Skeletal muscle tissue (tissue), 4 donors: ENCODE results near the gene BCAS3. TPM values are rescaled to one million over a fixed set of nuclear protein-coding genes. Genes with fewer than 3 reads are reported as not detected.

Experiments
- H3K27ac ChIP-seq: one replicate; pipeline ENCODE4 v1.7.0; 2013; ENCODE audit warnings: mild to moderate bottlenecking, low read depth, low read length, inconsistent platforms
- H3K27me3 ChIP-seq, 3 donors: one replicate each; pipeline ENCODE4 v1.7.0; 2013; ENCODE audit warnings: low read length in 3 of 3; ENCODE audit not compliant: control insufficient read depth in 3 of 3, insufficient read depth in 3 of 3
- H3K36me3 ChIP-seq, 3 donors: one replicate each; pipeline ENCODE4 v1.7.0; 2013; ENCODE audit warnings: low read length in 3 of 3; ENCODE audit not compliant: control insufficient read depth in 3 of 3, insufficient read depth in 3 of 3
- H3K4me1 ChIP-seq, 3 donors: one replicate each; pipeline ENCODE4 v1.7.0; 2013; ENCODE audit warnings: low read length in 3 of 3, mild to moderate bottlenecking in 3 of 3; ENCODE audit not compliant: control insufficient read depth in 3 of 3, insufficient read depth in 3 of 3
- H3K4me3 ChIP-seq, 3 donors: one replicate each; pipeline ENCODE4 v1.7.0; 2013; ENCODE audit warnings: low read length in 3 of 3
- H3K9ac ChIP-seq, 3 donors: one replicate each; pipeline ENCODE4 v1.7.0; 2013; ENCODE audit warnings: low read length in 3 of 3, mild to moderate bottlenecking in 3 of 3, moderate library complexity in 2 of 3, low read depth in 1 of 3
- H3K9me3 ChIP-seq, 3 donors: one replicate each; pipeline ENCODE4 v1.7.0; 2013; ENCODE audit warnings: low read length in 3 of 3; ENCODE audit not compliant: control insufficient read depth in 3 of 3
- total RNA-seq: library from RNA; depleted of rRNA; stranded (reverse); fragments of >200 nt; gene quantifications from one replicate; pipeline ENCODE4 v1.2.3, GENCODE V29; 2014
- donor health status: Osteomylitis.

BCAS3 gene
- total RNA-seq, 1 donor from 2014 or later, result 25.1 TPM

DNA sequence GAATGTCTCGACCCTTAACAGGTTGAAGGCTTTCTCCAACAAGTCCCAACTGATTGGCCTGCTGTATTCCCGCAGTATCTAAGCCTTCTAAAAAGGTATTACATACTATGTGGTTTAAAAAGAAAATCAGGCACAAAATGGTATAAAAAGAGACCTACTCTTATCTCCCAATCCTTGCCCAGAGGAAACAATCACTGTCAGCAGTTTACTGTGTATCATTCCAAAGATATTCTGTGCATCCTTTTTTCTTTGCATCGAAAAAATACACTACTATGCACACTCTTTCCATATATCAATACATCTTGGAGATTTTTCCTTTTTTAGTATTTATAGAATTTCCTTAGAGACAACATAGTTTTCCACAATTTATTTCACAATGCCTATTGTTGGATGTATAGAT is 603.2 kb downstream of the BCAS3 start:
- Histone ChIP-seq H3K27ac (no peak overlapping the region), H3K36me3 (no peaks in the 10 kb centered on the region), H3K4me3 (no peak overlapping the region), H3K9me3 (no peaks in the 10 kb centered on the region), H3K4me1 (peaks cover 0 to 13% (median 6%) of the 10 kb centered on the region in 3 donors), H3K9ac (no peak overlapping the region), H3K27me3 (no peaks in the 10 kb centered on the region)

DNA sequence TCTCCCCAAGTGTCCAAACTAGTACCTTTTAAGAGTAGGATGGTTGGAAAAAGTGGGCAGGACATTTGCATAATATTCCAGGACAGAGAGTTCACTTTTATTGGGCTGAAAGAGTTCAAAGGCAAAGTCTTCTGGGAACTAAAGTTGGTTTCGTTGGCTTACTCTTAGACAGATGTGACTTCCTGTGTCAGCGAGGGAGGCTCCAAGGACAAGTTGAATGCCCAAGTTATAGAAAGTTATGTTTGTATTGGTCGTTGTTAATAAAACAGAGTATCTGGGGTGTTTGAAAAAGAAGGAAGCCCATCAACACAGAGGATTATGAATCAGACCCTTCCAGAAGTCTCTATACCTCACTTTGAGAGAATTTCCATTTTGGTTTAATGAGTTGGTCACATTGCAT is 604.7 kb downstream of the BCAS3 start:
- Histone ChIP-seq H3K9me3 (no peaks in the 10 kb centered on the region), H3K27me3 (no peaks in the 10 kb centered on the region), H3K27ac (no peak overlapping the region), H3K36me3 (no peaks in the 10 kb centered on the region), H3K9ac (no peak overlapping the region), H3K4me3 (no peak overlapping the region), H3K4me1 (peaks cover 0 to 13% (median 6%) of the 10 kb centered on the region in 3 donors)

DNA sequence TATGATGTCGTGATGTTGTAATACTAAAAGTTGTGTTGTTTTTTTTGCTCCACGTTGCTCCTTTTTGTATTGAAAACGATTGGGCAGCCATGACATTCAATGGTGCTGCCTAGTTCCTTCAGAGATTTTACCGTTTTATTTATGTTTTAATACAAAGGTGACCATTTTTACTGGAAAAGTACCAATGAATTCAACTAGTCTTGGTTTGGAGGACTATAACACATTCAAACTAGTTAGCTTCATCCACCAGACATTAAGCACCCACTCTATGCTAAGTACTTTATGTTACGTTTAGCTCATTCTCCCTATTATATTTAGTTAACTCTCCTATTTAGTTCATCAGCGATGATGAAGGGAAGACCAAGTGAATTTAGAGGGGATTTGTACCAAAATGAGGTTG is 605.4 kb downstream of the BCAS3 start:
- Histone ChIP-seq H3K9me3 (no peaks in the 10 kb centered on the region), H3K9ac (no peak overlapping the region), H3K27ac (no peak overlapping the region), H3K4me1 (peaks cover under 1 to 13% (median 6%) of the 10 kb centered on the region in 3 donors), H3K4me3 (no peak overlapping the region), H3K27me3 (no peaks in the 10 kb centered on the region), H3K36me3 (no peaks in the 10 kb centered on the region)

DNA sequence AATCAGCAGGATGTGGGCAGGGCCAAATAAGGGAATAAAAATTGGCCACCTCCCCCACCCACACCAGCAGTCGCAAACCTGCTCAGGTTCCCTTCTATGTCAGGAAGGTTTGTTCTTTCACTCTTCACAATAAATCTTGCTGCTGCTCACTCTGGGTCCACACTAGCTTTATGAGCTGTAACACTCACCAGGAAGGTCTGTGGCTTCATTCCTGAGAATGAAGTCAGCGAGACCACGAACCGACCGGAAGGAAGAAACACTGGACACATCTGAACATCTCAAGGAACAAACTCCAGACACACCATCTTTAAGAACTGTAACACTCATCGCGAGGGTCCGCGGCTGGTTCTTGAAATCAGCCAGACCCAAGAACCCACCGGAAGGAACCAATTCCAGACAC is 606.5 kb downstream of the BCAS3 start:
- Histone ChIP-seq H3K9me3 (no peaks in the 10 kb centered on the region), H3K27me3 (no peaks in the 10 kb centered on the region), H3K27ac (no peak overlapping the region), H3K4me1 (peaks cover 3 to 10% (median 7%) of the 10 kb centered on the region in 3 donors), H3K9ac (no peak overlapping the region), H3K4me3 (no peak overlapping the region), H3K36me3 (no peaks in the 10 kb centered on the region)

DNA sequence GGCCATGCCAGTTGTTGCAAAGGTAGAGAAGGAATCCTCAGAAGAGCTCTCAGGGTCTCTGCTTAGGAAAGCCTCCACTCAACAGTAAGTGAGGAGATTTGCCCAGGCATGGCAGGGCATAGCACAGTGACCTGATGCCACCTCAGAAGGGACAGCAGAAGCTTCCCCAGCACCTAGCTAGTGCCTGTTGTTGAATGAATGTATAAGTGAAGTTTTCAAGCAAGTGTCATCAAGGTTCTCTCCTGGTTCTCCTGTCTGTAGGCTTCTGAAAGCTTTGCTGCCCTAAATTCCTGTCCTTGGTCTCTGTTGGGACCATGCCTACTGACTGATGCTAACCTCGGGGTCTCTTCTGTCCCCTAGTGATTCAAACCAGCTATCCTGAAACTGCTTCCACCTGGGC is 607.1 kb downstream of the BCAS3 start:
- H3K9ac ChIP-seq, result no peak overlapping the region
- no peak overlapping the region for H3K27ac ChIP-seq

DNA sequence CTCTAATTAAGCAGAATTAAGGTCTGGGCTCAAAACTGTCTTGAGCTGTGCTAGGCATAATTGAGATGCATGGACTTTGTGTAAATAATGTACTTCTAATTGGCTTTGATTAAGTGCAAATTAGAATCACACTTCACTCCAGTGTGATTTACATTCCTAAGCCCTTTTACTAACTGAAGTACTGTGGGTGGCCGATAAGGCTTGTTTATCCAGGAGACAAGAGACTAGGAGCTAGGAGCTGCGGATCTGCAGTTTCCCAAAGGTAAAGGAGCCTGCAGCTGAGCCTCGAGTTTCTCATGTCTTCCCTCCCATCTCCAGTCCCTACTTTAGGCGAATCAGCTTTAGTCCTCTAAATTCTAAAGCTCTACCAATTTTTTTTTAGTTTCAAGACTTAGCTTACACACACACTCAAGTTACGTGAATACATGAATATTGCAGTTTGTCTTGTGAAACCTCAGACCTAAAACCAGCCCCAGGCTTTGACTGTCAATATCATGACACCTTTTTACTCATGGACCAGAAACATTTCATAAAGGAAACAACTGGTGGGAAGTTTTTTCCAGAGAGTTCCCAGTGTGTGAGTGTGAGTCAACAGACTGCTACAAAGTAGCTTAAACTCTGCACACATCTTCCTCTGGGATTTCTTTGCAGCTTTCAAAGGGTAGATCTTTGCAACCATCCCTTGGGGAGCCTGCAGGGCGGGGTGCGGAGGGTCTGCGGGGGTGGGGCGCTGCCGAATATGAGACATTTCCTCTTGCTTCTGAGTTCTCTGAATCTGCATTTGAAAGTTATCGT is 608.1 kb downstream of the BCAS3 start:
- H3K9me3 ChIP-seq, result no peaks in the 10 kb centered on the region
- H3K27me3 ChIP-seq, result no peaks in the 10 kb centered on the region
- peaks cover 0 to 3% (median 2%) of the 10 kb centered on the region in 3 donors for H3K4me1 ChIP-seq
- H3K9ac ChIP-seq, result no peak overlapping the region
- no peak overlapping the region for H3K27ac ChIP-seq
- no peak overlapping the region for H3K4me3 ChIP-seq
- no peaks in the 10 kb centered on the region for H3K36me3 ChIP-seq

More for the DNA sequence above, 607.1 kb downstream of the BCAS3 start:
- H3K4me1 ChIP-seq, result peaks cover 2 to 5% (median 3%) of the 10 kb centered on the region in 3 donors
- no peaks in the 10 kb centered on the region for H3K36me3 ChIP-seq
- no peak overlapping the region for H3K4me3 ChIP-seq
- no peaks in the 10 kb centered on the region for H3K9me3 ChIP-seq
- no peaks in the 10 kb centered on the region for H3K27me3 ChIP-seq

DNA sequence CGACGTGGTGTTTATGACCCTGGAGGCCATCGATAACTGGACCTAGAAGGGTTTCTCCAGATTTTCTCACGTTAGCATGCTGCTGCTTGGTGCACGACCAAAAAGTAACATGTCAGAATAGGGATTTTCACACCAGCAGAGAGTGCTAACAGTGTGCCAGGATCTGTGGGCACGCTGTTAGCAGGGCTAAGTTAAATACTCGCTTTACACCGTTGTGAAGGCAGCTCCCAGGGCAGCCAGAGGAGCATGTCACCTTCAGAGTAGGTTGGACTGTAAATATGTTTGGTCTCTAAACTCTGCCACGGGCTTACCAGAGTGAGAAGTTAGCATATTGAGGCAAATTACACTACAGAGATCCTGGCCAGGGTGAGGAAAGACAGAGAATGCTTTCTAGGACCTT is 608.8 kb downstream of the BCAS3 start:
- no peaks in the 10 kb centered on the region for H3K27me3 ChIP-seq
- H3K27ac ChIP-seq, result no peak overlapping the region
- H3K9ac ChIP-seq, result no peak overlapping the region

DNA sequence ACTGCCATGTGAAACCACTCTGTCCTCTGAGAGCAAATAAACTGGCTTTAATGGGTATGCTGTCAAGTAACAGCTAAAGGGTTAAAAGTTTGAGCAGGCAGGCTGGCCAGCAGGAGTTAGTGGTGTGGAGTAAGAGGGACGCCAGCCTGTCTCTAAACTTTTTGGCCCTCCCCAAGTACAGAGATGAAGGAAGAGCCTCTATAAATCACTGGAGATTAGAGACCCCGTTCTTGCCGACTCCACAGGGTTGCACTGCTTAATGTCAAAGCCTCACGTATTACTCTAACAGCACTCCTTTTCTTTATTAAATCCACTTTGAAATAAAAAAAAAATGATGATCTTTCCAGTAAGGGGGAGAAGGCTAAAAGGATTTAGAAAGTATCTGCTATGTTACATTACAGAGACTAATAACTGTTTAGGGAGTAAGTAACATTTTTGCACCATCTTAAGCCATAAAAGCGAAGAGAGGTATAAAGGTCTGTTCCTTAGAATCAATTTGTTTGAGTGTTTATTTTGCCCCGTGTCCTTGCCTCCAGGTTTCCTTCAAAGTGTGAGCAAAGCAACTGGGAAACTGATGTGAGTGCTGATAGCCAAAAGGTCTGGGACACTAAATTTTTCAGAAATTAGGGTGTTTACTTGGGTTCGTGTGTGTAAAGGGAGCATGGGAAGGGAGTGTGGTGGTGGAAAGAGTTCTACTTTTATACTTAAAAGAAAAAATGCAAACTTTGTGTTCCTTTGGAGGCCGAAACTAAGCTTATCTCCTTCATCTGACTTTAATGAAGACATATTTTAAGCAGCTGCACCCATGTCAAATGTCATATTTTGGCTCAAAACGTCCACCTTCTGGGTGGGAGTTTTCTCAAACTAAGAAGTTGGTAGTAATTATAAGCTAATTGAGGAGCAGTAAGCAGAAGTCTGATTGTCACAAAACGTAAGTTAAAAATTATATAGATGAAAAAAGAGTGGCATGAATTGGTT is 612.0 kb downstream of the BCAS3 start:
- Histone ChIP-seq H3K9ac (no peak overlapping the region), H3K9me3 (no peaks in the 10 kb centered on the region), H3K36me3 (no peaks in the 10 kb centered on the region), H3K27ac (no peak overlapping the region), H3K4me3 (no peak overlapping the region), H3K27me3 (no peaks in the 10 kb centered on the region), H3K4me1 (peaks cover 2 to 3% (median 3%) of the 10 kb centered on the region in 3 donors)

More for the DNA sequence above, 608.8 kb downstream of the BCAS3 start:
- Histone ChIP-seq H3K4me1 (peaks cover 0 to 3% (median 2%) of the 10 kb centered on the region in 3 donors), H3K9me3 (no peaks in the 10 kb centered on the region), H3K4me3 (no peak overlapping the region), H3K36me3 (no peaks in the 10 kb centered on the region)

DNA sequence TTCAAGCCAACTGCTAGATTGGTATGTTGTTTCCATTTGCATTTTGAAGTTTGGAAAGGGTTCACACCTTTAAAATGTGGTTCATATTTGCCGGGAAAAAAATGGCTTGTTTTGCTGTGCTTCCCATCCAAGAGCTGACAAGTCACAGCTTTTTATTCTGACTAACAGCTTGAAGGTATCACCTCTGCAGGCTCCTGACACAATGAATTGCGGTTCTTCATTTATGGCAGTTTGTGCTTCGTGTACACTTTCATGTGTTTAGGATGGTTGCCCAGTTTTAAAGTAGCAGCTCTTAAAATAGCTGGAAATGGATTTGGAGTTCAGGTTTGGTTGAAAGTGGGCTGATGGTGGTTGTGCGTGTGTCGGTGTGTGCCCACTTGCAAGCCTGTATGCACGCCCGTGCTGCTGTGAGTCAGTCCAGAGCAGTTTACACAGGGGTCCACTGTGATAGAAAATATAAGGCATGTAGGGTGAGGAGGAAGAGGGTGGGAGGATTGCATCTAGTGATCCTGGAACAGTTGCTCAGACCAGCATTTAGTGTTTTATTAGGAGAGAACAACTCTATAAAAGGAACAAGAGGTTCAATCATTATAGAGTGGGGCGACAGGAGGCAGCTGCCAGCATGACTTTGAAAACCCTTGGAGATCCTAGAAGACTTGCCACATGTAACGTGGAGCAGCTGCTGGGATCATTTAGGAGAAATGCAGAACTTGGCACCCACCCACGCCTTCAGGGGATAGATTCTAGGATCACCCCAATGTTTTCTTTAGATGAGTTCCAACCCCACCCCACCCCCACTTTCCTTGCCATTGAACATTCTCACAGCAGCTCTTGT is 614.0 kb downstream of the BCAS3 start:
- Histone ChIP-seq H3K9me3 (no peaks in the 10 kb centered on the region), H3K27ac (no peak overlapping the region), H3K4me1 (peaks cover 2 to 3% (median 3%) of the 10 kb centered on the region in 3 donors), H3K27me3 (no peaks in the 10 kb centered on the region), H3K36me3 (no peaks in the 10 kb centered on the region), H3K9ac (no peak overlapping the region), H3K4me3 (no peak overlapping the region)
